Kidney epithelial cell (primary cell): ENCODE data around the gene TNFRSF8. TPM values are rescaled to one million over a fixed set of nuclear protein-coding genes. Genes with fewer than 3 reads are reported as not detected.

ENCODE experiments used
- DNase-seq: peaks from one replicate; pipeline ENCODE4 v3.0.0-alpha.2; 2010; ENCODE audit warnings: low read depth
- H3K27me3 ChIP-seq: 2 replicates; pipeline ENCODE4 v1.6.0; 2011; ENCODE audit warnings: low read length; ENCODE audit not compliant: control insufficient read depth, insufficient read depth
- H3K36me3 ChIP-seq: 2 replicates; pipeline ENCODE4 v1.5.1; 2011; ENCODE audit warnings: low read length; ENCODE audit not compliant: control insufficient read depth, insufficient read depth
- H3K4me3 ChIP-seq: 2 replicates; pipeline ENCODE4 v1.5.1; 2011; ENCODE audit warnings: low read depth, mild to moderate bottlenecking, control low read depth, low read length
- total RNA-seq: library from RNA; depleted of rRNA; stranded (reverse); fragments of >200 nt; gene quantifications from 2 replicates; pipeline ENCODE4 v1.2.3, GENCODE V29; 2015
- TF ChIP-seq, protein P1 (sequence below): IDR thresholded peaks from 2 replicates; pipeline ENCODE4 v1.5.1; 2011; ENCODE audit warnings: mild to moderate bottlenecking, moderate library complexity, low read length, control low read depth, inconsistent platforms; ENCODE audit not compliant: insufficient read depth, poor library complexity, severe bottlenecking

The TNFRSF8 gene
- total RNA-seq, 1 donor from 2014 or later, result 0.21 TPM

DNA sequence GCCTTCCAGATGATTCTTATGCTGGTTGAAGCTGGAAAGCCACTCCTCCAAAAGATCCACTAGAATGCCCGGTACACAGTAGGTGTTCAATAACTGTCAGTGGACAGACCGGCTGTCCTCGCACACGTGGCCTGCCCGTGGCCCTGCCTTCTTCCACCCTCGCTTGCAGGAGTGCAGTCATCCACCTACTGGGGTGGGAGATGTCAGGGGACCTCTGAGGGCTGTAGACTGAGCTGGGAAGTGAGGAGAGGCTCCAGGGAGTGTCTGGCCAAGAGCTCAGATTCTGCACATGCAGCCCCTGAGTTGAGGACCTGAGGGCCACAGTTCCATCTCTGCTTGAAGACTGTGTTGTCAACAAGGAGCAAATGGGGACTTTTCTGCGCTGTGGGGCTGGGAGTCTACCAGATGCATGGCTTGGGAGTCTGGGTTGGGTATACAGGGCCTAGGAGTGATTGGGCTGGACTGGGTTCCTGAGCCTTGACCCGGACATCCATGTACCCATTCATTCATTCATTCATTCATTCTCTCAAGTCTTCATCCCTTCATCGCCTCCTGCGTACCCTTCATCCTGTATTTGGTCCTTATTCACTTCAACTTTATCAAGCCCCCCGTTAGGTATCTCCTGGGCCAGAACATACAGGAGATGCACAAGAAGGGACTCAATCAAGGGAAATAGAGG is 99.5 kb downstream of the TNFRSF8 start:
- TF ChIP-seq, protein P1, sequence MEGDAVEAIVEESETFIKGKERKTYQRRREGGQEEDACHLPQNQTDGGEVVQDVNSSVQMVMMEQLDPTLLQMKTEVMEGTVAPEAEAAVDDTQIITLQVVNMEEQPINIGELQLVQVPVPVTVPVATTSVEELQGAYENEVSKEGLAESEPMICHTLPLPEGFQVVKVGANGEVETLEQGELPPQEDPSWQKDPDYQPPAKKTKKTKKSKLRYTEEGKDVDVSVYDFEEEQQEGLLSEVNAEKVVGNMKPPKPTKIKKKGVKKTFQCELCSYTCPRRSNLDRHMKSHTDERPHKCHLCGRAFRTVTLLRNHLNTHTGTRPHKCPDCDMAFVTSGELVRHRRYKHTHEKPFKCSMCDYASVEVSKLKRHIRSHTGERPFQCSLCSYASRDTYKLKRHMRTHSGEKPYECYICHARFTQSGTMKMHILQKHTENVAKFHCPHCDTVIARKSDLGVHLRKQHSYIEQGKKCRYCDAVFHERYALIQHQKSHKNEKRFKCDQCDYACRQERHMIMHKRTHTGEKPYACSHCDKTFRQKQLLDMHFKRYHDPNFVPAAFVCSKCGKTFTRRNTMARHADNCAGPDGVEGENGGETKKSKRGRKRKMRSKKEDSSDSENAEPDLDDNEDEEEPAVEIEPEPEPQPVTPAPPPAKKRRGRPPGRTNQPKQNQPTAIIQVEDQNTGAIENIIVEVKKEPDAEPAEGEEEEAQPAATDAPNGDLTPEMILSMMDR, result no peak
- DNase-seq, result no peak
- peaks cover 17% of the 10 kb centered on the region for H3K27me3 ChIP-seq
- no peaks in the 10 kb centered on the region for H3K36me3 ChIP-seq
- no peak overlapping the region for H3K4me3 ChIP-seq

DNA sequence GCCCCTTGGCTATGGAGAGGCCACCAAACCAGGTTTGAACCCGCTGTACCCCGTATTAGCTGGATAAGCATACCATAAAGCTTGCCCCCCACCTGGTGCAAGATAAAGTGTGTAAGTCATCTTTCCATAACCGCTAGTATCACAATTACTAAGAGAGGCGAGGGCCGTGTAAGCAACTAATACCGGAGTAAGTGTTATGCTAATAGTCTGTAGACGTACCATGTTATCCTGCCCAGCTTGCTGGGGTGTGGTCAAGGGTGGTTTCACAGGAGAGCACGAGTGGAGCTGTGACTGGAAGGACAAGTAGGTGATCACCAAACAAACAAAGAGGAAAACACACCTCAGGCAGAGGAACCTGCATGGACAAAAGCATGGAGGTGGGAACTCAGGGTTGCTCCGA is 100.1 kb downstream of the TNFRSF8 start:
- DNase-seq, result no peak
- TF ChIP-seq, protein P1, result no peak

DNA sequence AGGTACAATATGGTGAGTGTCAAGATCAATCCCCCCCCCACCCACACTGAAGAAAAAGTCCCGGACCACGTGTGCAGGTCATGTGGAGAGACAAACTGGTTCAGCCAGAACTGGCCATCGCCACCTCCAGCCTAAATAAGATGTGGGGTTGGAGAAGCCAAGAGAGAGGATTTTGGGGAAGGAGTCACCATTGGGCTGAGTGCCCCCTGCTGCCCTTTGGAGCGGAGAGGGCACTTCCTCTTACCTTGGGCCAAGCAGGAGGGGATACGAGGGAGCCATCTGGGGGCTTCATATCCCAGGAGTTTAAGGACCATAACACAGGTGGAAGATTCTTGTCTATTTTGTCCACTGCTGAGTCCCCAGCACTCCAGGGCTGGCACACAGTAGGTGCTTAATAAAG is 101.1 kb downstream of the TNFRSF8 start:
- Histone ChIP-seq H3K36me3 (no peaks in the 10 kb centered on the region), H3K4me3 (no peak overlapping the region), H3K27me3 (peaks cover 28% of the 10 kb centered on the region)
- TF ChIP-seq, protein P1, result no peak
- no peak for DNase-seq

More for the DNA sequence above, 100.1 kb downstream of the TNFRSF8 start:
- H3K27me3 ChIP-seq, result peaks cover 23% of the 10 kb centered on the region
- no peak overlapping the region for H3K4me3 ChIP-seq
- no peaks in the 10 kb centered on the region for H3K36me3 ChIP-seq

DNA sequence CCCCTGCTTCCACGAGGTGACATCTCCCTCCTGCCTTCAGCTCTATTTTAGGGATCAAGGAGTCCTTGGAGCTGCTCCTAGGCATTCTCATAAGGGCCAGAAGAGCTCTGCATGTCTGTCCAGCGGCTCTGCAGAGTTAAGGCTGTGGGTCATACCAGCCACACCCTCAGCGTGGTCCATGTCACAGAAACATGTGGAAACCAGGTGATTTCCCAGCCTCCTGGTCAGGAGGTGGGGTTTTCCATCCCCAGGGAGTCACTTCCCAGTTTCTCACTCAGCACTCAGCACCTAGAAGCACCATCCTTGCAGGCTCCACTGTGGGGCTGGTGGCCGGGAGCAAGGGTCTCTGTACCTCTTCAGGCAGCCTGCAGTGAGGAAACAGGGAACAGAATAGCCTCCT is 102.2 kb downstream of the TNFRSF8 start:
- no peak overlapping the region for H3K4me3 ChIP-seq
- no peaks in the 10 kb centered on the region for H3K36me3 ChIP-seq
- H3K27me3 ChIP-seq, result peaks cover 38% of the 10 kb centered on the region
- DNase-seq, result no peak
- TF ChIP-seq, protein P1, result no peak

DNA sequence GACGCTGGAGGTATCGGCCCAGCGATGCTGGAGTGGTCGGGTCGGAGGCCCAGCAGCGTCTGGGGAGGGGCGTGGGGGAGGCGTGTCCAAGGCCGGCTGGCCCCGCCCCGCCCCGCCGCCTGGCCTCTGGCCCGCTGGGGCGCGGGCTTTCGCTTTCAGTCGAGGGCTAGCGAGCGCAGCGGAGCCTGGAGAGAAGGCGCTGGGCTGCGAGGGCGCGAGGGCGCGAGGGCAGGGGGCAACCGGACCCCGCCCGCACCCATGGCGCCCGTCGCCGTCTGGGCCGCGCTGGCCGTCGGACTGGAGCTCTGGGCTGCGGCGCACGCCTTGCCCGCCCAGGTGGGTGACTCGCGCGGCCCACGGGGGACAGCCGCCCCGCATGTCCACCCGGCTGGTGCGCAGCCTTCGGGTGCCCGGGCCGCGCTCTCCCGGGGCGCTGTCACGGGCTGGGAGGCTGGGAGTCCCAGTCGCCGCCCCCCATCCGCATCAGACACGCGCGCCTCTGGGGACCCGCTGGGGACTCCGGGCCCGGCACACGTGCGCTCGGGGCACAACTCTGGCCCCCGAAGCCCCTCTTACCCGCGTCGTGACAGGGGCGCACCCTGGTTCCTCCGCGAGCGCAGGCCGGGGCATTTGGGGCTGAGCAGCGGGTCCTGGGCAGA is 103.9 kb downstream of the TNFRSF8 start, which contains the start of gene TNFRSF1B:
Gene TNFRSF1B, plus strand, starts transcription at position 158 of the 659 bp plus-strand sequence. Its CDS starts 101 bp downstream, at position 259.
- no peak for DNase-seq
- TF ChIP-seq, protein P1, result no peak
- Histone ChIP-seq H3K27me3 (peaks cover 39% of the 10 kb centered on the region), H3K36me3 (no peaks in the 10 kb centered on the region), H3K4me3 (peak within 1 kb of the TSS; percentile 21)
